ENCODE measurements around the gene PRCP. TPM values are rescaled to one million over a fixed set of nuclear protein-coding genes. Genes with fewer than 3 reads are reported as not detected.

The PRCP gene
- total RNA-seq, 2 donors from 2014 or later, result 76.8 to 107 TPM

GRCh38 chr11:82802710-82803109 lies 97.5 kb downstream of the PRCP start:
- H3K27me3 ChIP-seq (ENCODE audit: control insufficient read depth, insufficient read depth, low read length, poor library complexity, severe bottlenecking), result peaks cover 45% of the 10 kb centered on the region
- H3K36me3 ChIP-seq (ENCODE audit: control insufficient read depth, insufficient read depth, low read length), result no peaks in the 10 kb centered on the region
- peaks cover 85% of the 10 kb centered on the region for H3K27me3 Mint-ChIP-seq (ENCODE audit: insufficient read depth)
- TF ChIP-seq CTCF (conservative IDR thresholded peaks at IDR 0.05), result no peak
- no peak overlapping the region for H3K27ac ChIP-seq (ENCODE audit: low read depth, low read length)
- H3K9ac ChIP-seq (ENCODE audit: extremely low read depth, low read length, poor library complexity, severe bottlenecking), result no peak overlapping the region
- no peak for DNase-seq
- H3K4me3 Mint-ChIP-seq, result no peak overlapping the region
- no peaks in the 10 kb centered on the region for H3K36me3 Mint-ChIP-seq (ENCODE audit: low read depth)
- H3K9me3 Mint-ChIP-seq, result no peaks in the 10 kb centered on the region
- H3K9me3 ChIP-seq (ENCODE audit: control insufficient read depth, low read length), result no peaks in the 10 kb centered on the region
- WGBS, 2 experiments (ENCODE audit: insufficient coverage in 1 of 2, insufficient read length in 1 of 2), result 79% methylated on average over 1 of the region's 1 CpG; no CpG with 5 or more reads in 1 of the 2 experiments
- no peaks in the 10 kb centered on the region for H3K4me1 ChIP-seq (ENCODE audit: control insufficient read depth, insufficient read depth, low read length)
- H3K27ac Mint-ChIP-seq, result no peak overlapping the region
- H3K4me3 ChIP-seq (ENCODE audit: low read length), result no peak overlapping the region
- H3K4me1 Mint-ChIP-seq, result peaks cover 4% of the 10 kb centered on the region

GRCh38 chr11:82796998-82797961 lies 103.0 kb downstream of the PRCP start:
- Histone ChIP-seq H3K36me3 (ENCODE audit: control insufficient read depth, insufficient read depth, low read length) (no peaks in the 10 kb centered on the region), H3K4me1 (ENCODE audit: control insufficient read depth, insufficient read depth, low read length) (peaks cover 3% of the 10 kb centered on the region), H3K27me3 (ENCODE audit: control insufficient read depth, insufficient read depth, low read length, poor library complexity, severe bottlenecking) (peaks cover 20% of the 10 kb centered on the region), H3K27ac (ENCODE audit: low read depth, low read length) (peak overlapping the region; percentile 87), H3K9me3 (ENCODE audit: control insufficient read depth, low read length) (no peaks in the 10 kb centered on the region), H3K4me3 (ENCODE audit: low read length) (no peak overlapping the region), H3K9ac (ENCODE audit: extremely low read depth, low read length, poor library complexity, severe bottlenecking) (no peak overlapping the region)
- TF ChIP-seq CTCF (conservative IDR thresholded peaks at IDR 0.05), result no peak
- Mint-ChIP-seq H3K4me1 (peaks cover 7% of the 10 kb centered on the region), H3K36me3 (ENCODE audit: low read depth) (no peaks in the 10 kb centered on the region), H3K9me3 (no peaks in the 10 kb centered on the region), H3K27me3 (ENCODE audit: insufficient read depth) (peaks cover 54% of the 10 kb centered on the region), H3K4me3 (no peak overlapping the region), H3K27ac (no peak overlapping the region)
- no peak for DNase-seq
- 80 to 91% methylated on average over 1 to 3 of the region's 3 CpGs for WGBS, 2 experiments (ENCODE audit: insufficient coverage in 1 of 2, insufficient read length in 1 of 2)

GRCh38 chr11:82794490-82794889 lies 105.7 kb downstream of the PRCP start:
- Mint-ChIP-seq H3K36me3 (ENCODE audit: low read depth) (no peaks in the 10 kb centered on the region), H3K27ac (no peak overlapping the region), H3K27me3 (ENCODE audit: insufficient read depth) (peaks cover 28% of the 10 kb centered on the region), H3K4me1 (peaks cover 31% of the 10 kb centered on the region), H3K4me3 (no peak overlapping the region), H3K9me3 (no peaks in the 10 kb centered on the region)
- no peak overlapping the region for H3K4me3 ChIP-seq (ENCODE audit: low read length)
- peaks cover 21% of the 10 kb centered on the region for H3K4me1 ChIP-seq (ENCODE audit: control insufficient read depth, insufficient read depth, low read length)
- no peak overlapping the region for H3K9ac ChIP-seq (ENCODE audit: extremely low read depth, low read length, poor library complexity, severe bottlenecking)
- no peak overlapping the region for H3K27ac ChIP-seq (ENCODE audit: low read depth, low read length)
- no peaks in the 10 kb centered on the region for H3K36me3 ChIP-seq (ENCODE audit: control insufficient read depth, insufficient read depth, low read length)
- no peak for DNase-seq
- WGBS, 2 experiments (ENCODE audit: insufficient coverage in 1 of 2, insufficient read length in 1 of 2), result 94 to 100% methylated on average over 1 to 3 of the region's 3 CpGs
- TF ChIP-seq CTCF (conservative IDR thresholded peaks at IDR 0.05), result no peak
- no peaks in the 10 kb centered on the region for H3K9me3 ChIP-seq (ENCODE audit: control insufficient read depth, low read length)
- peaks cover 14% of the 10 kb centered on the region for H3K27me3 ChIP-seq (ENCODE audit: control insufficient read depth, insufficient read depth, low read length, poor library complexity, severe bottlenecking)

Data from endodermal cell (in vitro differentiated cells).